ENCODE data around the gene ADAMTS17. TPM values are rescaled to one million over a fixed set of nuclear protein-coding genes. Genes with fewer than 3 reads are reported as not detected.

ADAMTS17 gene
- total RNA-seq, 1 experiment from 2014 or later, result 1.6 TPM

- DNase-seq (ENCODE audit: low read depth, low spot score), result no peak
- Histone ChIP-seq H3K9me3 (ENCODE audit: control insufficient read depth, insufficient read depth, low read depth, low read length) (no peaks in the 10 kb centered on the region), H3K36me3 (ENCODE audit: control insufficient read depth, insufficient read depth, low read length) (no peaks in the 10 kb centered on the region), H3K27me3 (ENCODE audit: control insufficient read depth, insufficient read depth, low read length) (no peaks in the 10 kb centered on the region; the same call in 1 of the 2 replicates), H3K4me1 (ENCODE audit: control insufficient read depth, insufficient read depth, low read length) (no peaks in the 10 kb centered on the region), H3K27ac (ENCODE audit: low read length) (no peak overlapping the region), H3K4me3 (ENCODE audit: low read depth in 2 of 2, low read length in 2 of 2) (no peak overlapping the region)
- ATAC-seq, result no peak
- ChIA-PET POLR2A (no interaction called here), CTCF (no interaction called here)
- in situ Hi-C loops (cut with HindIII; ENCODE audit: low pct_unique_long_range_greater_than_20kb, low sequenced_read_pairs) (no loop called here), intact Hi-C loops (cut with micrococcal nuclease; ENCODE audit: unreplicated experiment) (no loop called here)
- no TSS peak for BruUV-seq (replicated peaks)
- no peak for TF ChIP-seq SIN3A (IDR thresholded peaks at IDR 0.05; ENCODE audit: borderline replicate concordance, insufficient read depth, low read depth, low read length)
- no peak for TF ChIP-seq POLR2AphosphoS5 (IDR thresholded peaks at IDR 0.05; ENCODE audit: low read depth, low read length)
- TF ChIP-seq CTCF (IDR thresholded peaks at IDR 0.05), result no peak
- TF ChIP-seq REST (IDR thresholded peaks at IDR 0.05; ENCODE audit: insufficient read depth in 1 of 2, low read depth in 2 of 2, low read length in 1 of 2), result no peak
- no peak for TF ChIP-seq TCF7L2 (IDR thresholded peaks at IDR 0.05; ENCODE audit: low read depth, low read length)
Measured at GRCh38 chr15:100009372-100009771, 332.4 kb downstream of the ADAMTS17 start.

- Histone ChIP-seq H3K4me1 (ENCODE audit: control insufficient read depth, insufficient read depth, low read length) (no peaks in the 10 kb centered on the region), H3K36me3 (ENCODE audit: control insufficient read depth, insufficient read depth, low read length) (no peaks in the 10 kb centered on the region), H3K27me3 (ENCODE audit: control insufficient read depth, insufficient read depth, low read length) (no peaks in the 10 kb centered on the region; the same call in 1 of the 2 replicates), H3K27ac (ENCODE audit: low read length) (no peak overlapping the region), H3K9me3 (ENCODE audit: control insufficient read depth, insufficient read depth, low read depth, low read length) (no peaks in the 10 kb centered on the region), H3K4me3 (ENCODE audit: low read depth in 2 of 2, low read length in 2 of 2) (no peak overlapping the region)
- ChIA-PET CTCF (no interaction called here), POLR2A (no interaction called here)
- in situ Hi-C loops (cut with HindIII; ENCODE audit: low pct_unique_long_range_greater_than_20kb, low sequenced_read_pairs) (no loop called here), intact Hi-C loops (cut with micrococcal nuclease; ENCODE audit: unreplicated experiment) (no loop called here)
- DNase-seq (ENCODE audit: low read depth, low spot score) (no peak), ATAC-seq (peak; percentile 52)
- no peak for TF ChIP-seq REST (IDR thresholded peaks at IDR 0.05; ENCODE audit: insufficient read depth in 1 of 2, low read depth in 2 of 2, low read length in 1 of 2)
- no peak for TF ChIP-seq CTCF (IDR thresholded peaks at IDR 0.05)
- no peak for TF ChIP-seq SIN3A (IDR thresholded peaks at IDR 0.05; ENCODE audit: borderline replicate concordance, insufficient read depth, low read depth, low read length)
- TF ChIP-seq TCF7L2 (IDR thresholded peaks at IDR 0.05; ENCODE audit: low read depth, low read length), result no peak
- no peak for TF ChIP-seq POLR2AphosphoS5 (IDR thresholded peaks at IDR 0.05; ENCODE audit: low read depth, low read length)
- no TSS peak for BruUV-seq (replicated peaks)
Measured at GRCh38 chr15:100008258-100008657, 333.5 kb downstream of the ADAMTS17 start.
